PFSK-1 (cell line): ENCODE measurements around the gene TK2.

Source experiments
- FOXP2 ChIP-seq: optimal IDR thresholded peaks from 2 replicates; pipeline ENCODE3; 2011; ENCODE audit warnings: borderline replicate concordance, control low read depth, inconsistent platforms; ENCODE audit not compliant: insufficient read depth; ENCODE audit errors: extremely low read length, extremely low read depth
- POLR2AphosphoS5 ChIP-seq: IDR thresholded peaks from 2 replicates; pipeline ENCODE4 v1.6.1; 2012; ENCODE audit warnings: low read depth, mild to moderate bottlenecking, control low read depth, low read length, moderate library complexity
- SIN3A ChIP-seq: IDR thresholded peaks from 2 replicates; pipeline ENCODE4 v1.6.1; 2012; ENCODE audit warnings: mild to moderate bottlenecking, low read length, moderate library complexity, borderline replicate concordance; ENCODE audit not compliant: insufficient read depth
- TAF1 ChIP-seq: IDR thresholded peaks from 2 replicates; pipeline ENCODE4 v1.6.1; 2012; ENCODE audit warnings: low read length, control low read depth, borderline replicate concordance; ENCODE audit not compliant: insufficient read depth
- TF ChIP-seq, protein P1 (sequence below), 2 experiments: IDR thresholded peaks; 2 replicates each; pipeline versions ENCODE4 v1.6.1 to v1.8.0; 2011 to 2012; ENCODE audit warnings: low read depth in 2 of 2, low read length in 2 of 2, control low read depth in 1 of 2, inconsistent platforms in 1 of 2, mild to moderate bottlenecking in 1 of 2, moderate library complexity in 1 of 2; ENCODE audit not compliant: insufficient read depth in 1 of 2

TK2 gene

DNA sequence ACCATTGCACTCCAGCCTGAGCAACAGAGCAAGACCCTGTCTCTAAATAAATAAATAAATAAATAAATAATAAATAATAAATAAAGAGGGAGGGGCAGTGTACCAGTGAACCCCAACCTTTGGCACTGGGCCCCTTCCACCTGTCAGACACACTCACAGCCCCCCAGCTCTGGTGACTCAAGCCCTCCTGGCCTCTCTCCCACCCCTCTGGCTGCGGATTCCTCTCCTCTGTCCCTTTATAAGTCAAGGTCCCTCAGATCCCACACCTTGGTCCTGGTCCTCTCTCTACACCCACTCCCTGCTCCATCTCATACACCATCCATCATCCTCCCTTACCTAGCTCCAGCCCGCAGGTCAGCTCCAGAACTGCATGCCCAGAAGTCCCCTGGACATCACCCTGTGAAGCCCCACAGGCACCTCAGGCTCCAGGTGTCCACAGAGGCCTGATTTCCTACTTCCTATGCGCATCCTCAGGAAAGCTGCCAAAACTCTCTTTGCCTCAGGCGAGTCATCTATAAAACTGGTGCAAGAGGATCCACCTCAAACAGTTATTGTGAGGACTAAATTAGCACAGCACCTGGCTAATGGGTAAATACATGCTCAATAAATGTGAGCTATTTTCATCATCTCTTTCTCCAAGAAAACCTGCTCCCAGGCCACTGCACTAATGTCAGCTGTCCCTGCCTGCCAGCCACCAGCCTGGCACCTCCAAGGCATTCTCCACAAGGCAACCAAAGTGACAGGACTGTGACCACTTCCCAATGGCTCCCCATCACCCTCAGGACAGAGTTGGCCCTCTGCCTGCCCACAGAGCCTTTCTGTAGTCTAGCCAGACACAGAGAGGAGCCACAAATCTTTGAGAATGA lies 76.0 kb downstream of the TK2 start:
- TF ChIP-seq, protein P1, sequence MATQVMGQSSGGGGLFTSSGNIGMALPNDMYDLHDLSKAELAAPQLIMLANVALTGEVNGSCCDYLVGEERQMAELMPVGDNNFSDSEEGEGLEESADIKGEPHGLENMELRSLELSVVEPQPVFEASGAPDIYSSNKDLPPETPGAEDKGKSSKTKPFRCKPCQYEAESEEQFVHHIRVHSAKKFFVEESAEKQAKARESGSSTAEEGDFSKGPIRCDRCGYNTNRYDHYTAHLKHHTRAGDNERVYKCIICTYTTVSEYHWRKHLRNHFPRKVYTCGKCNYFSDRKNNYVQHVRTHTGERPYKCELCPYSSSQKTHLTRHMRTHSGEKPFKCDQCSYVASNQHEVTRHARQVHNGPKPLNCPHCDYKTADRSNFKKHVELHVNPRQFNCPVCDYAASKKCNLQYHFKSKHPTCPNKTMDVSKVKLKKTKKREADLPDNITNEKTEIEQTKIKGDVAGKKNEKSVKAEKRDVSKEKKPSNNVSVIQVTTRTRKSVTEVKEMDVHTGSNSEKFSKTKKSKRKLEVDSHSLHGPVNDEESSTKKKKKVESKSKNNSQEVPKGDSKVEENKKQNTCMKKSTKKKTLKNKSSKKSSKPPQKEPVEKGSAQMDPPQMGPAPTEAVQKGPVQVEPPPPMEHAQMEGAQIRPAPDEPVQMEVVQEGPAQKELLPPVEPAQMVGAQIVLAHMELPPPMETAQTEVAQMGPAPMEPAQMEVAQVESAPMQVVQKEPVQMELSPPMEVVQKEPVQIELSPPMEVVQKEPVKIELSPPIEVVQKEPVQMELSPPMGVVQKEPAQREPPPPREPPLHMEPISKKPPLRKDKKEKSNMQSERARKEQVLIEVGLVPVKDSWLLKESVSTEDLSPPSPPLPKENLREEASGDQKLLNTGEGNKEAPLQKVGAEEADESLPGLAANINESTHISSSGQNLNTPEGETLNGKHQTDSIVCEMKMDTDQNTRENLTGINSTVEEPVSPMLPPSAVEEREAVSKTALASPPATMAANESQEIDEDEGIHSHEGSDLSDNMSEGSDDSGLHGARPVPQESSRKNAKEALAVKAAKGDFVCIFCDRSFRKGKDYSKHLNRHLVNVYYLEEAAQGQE (IDR thresholded peaks at IDR 0.05; ENCODE audit: insufficient read depth in 1 of 2, low read depth in 2 of 2, low read length in 2 of 2), result no peak
- TF ChIP-seq SIN3A (no peak), TAF1 (no peak), POLR2AphosphoS5 (no peak), FOXP2 (no peak)

DNA sequence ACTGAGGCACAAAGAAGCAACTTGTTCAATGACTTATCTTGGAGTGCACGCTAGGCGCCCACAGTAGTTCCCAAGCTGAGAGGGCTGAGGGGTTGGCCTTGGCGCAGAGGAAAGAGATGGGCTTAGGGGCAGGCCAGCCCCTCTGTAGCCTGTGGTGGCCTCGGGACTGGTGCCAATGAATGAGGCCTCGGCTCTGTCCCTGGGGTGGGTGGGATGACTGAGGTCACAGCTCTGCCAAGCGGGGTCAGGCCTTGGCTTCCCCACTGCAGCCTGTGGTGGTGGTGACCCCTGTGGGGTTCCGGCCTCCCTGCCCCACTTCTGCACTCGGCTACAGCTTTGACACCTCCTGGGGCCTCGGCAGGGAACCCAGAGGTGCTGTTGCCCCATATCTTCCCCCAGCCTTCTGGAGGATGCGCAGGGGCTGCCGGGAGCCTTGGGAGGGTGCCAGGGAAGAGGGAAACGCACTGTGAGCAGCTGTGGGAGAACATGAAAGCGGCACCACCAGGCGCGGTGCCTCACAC lies 76.8 kb downstream of the TK2 start:
- no peak for TF ChIP-seq POLR2AphosphoS5
- TF ChIP-seq TAF1, result no peak
- TF ChIP-seq, protein P1 (IDR thresholded peaks at IDR 0.05; ENCODE audit: insufficient read depth in 1 of 2, low read depth in 2 of 2, low read length in 2 of 2), result no peak
- TF ChIP-seq SIN3A, result no peak
- no peak for TF ChIP-seq FOXP2

DNA sequence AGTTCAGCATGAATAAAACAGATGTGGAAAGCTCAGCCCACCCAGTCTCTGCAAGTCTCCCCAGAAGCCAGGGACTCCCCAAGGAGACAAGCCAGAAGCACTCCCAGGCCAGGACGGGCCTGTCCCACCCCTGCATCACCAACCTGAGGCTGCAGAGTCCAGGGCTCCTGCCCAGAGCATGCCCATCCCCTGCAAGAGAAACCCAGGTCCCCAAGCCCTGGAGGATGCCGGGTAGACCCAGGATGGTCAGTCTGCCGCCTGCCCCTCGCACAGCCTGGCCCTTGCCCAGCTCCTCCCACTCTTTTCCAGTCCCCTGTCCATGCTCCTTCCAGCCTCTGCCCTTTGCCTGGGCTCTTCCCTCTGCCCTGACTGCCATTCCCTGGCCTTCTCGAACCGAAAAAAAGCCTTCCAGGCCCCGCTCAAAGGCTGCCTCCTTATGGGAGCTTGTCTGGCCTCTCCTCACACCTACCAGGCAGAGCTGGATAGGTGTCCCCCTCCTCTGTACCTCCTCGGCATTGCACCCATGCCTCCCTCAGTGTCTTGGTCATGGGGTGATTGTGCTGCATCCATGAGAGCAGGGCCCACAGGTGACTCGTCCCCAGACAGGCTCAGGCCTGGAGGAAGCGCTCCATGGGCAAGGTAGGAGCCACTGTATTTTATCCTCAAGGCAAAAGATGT lies 78.1 kb downstream of the TK2 start:
- TF ChIP-seq TAF1 (no peak), SIN3A (no peak), FOXP2 (no peak), POLR2AphosphoS5 (no peak)
- TF ChIP-seq, protein P1 (IDR thresholded peaks at IDR 0.05; ENCODE audit: insufficient read depth in 1 of 2, low read depth in 2 of 2, low read length in 2 of 2), result no peak

DNA sequence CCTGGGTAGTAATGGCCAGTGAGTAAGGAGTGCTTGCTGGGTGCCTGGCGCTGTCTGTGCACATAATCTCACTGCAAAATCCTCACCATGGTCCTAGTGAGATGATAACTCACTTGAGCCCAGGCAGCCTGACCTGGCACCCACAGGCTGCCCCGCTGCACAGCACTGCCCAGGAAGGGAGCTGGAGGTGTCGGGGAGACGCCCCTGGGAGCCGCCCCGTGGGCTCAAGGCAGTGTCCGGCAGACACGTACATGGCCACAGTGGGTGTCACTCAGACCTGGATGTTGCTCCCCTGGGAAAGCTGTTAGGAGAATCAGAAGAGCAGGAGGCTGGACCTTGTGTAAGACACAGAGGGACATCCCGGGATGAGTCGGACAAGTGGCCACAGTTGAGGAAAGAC lies 78.7 kb downstream of the TK2 start:
- TF ChIP-seq, protein P1 (IDR thresholded peaks at IDR 0.05; ENCODE audit: insufficient read depth in 1 of 2, low read depth in 2 of 2, low read length in 2 of 2), result no peak
- TF ChIP-seq TAF1, result no peak
- no peak for TF ChIP-seq FOXP2
- TF ChIP-seq POLR2AphosphoS5, result no peak
- TF ChIP-seq SIN3A, result no peak
